ENCODE data around the gene TPP1. TPM values are rescaled to one million over a fixed set of nuclear protein-coding genes. Genes with fewer than 3 reads are reported as not detected.

Gene TPP1
- total and polyA plus RNA-seq, 4 donors, result 52.8 to 108 (median 86.5) TPM

DNA sequence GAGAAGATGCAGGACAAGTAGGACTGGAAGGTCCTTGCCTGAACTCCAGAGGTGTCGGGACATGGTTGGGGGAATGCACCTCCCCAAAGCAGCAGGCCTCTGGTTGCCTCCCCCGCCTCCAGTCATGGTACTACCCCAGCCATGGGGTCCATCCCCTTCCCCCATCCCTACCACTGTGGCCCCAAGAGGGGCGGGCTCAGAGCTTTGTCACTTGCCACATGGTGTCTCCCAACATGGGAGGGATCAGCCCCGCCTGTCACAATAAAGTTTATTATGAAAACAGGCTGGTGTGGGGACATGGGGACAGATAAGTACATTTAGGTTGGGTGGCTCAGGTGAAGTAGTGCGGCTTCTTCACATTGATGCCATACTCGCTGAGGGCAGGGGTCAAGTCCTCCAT lies 8.6 kb downstream of the TPP1 start:
- peaks cover 14 to 39% (median 36%) of the 10 kb centered on the region in 4 donors for H3K36me3 ChIP-seq (ENCODE audit: control insufficient read depth in 4 of 4, insufficient read depth in 3 of 4, low read depth in 1 of 4, low read length in 3 of 4)
- 95% methylated on average over 6 of the region's 6 CpGs for WGBS
- no peak for DNase-seq (ENCODE audit: low spot score)
- H3K4me1 ChIP-seq (ENCODE audit: control insufficient read depth in 4 of 4, insufficient read depth in 4 of 4, low read length in 3 of 4), result peaks cover 2 to 36% (median 27%) of the 10 kb centered on the region in 4 donors
- H3K9ac ChIP-seq (ENCODE audit: low read depth in 1 of 2, low read length in 2 of 2), result no peak overlapping the region
- no peak overlapping the region for H3K4me3 ChIP-seq (ENCODE audit: low read depth in 1 of 3, low read length in 3 of 3)
- H3K27me3 ChIP-seq (ENCODE audit: control insufficient read depth in 4 of 4, insufficient read depth in 4 of 4, low read length in 3 of 4), result no peaks in the 10 kb centered on the region
- no peak overlapping the region for H3K27ac ChIP-seq (ENCODE audit: low read depth in 1 of 2, low read length in 2 of 2)
- H3K9me3 ChIP-seq (ENCODE audit: control insufficient read depth in 4 of 4, low read length in 3 of 4), result no peaks in the 10 kb centered on the region
- no peak for TF ChIP-seq HNF4G (IDR thresholded peaks at IDR 0.05)
- TF ChIP-seq, protein P1, sequence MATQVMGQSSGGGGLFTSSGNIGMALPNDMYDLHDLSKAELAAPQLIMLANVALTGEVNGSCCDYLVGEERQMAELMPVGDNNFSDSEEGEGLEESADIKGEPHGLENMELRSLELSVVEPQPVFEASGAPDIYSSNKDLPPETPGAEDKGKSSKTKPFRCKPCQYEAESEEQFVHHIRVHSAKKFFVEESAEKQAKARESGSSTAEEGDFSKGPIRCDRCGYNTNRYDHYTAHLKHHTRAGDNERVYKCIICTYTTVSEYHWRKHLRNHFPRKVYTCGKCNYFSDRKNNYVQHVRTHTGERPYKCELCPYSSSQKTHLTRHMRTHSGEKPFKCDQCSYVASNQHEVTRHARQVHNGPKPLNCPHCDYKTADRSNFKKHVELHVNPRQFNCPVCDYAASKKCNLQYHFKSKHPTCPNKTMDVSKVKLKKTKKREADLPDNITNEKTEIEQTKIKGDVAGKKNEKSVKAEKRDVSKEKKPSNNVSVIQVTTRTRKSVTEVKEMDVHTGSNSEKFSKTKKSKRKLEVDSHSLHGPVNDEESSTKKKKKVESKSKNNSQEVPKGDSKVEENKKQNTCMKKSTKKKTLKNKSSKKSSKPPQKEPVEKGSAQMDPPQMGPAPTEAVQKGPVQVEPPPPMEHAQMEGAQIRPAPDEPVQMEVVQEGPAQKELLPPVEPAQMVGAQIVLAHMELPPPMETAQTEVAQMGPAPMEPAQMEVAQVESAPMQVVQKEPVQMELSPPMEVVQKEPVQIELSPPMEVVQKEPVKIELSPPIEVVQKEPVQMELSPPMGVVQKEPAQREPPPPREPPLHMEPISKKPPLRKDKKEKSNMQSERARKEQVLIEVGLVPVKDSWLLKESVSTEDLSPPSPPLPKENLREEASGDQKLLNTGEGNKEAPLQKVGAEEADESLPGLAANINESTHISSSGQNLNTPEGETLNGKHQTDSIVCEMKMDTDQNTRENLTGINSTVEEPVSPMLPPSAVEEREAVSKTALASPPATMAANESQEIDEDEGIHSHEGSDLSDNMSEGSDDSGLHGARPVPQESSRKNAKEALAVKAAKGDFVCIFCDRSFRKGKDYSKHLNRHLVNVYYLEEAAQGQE (IDR thresholded peaks at IDR 0.05), result no peak
- no peak for TF ChIP-seq TAF1 (conservative IDR thresholded peaks at IDR 0.05)
- no peak for TF ChIP-seq NR2F2 (IDR thresholded peaks at IDR 0.05)
- no peak for TF ChIP-seq GABPA (IDR thresholded peaks at IDR 0.05 in 1 of 2, conservative IDR thresholded peaks at IDR 0.05 in 1 of 2)
- TF ChIP-seq, protein P2, sequence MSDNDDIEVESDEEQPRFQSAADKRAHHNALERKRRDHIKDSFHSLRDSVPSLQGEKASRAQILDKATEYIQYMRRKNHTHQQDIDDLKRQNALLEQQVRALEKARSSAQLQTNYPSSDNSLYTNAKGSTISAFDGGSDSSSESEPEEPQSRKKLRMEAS (IDR thresholded peaks at IDR 0.05), result no peak
- TF ChIP-seq EGR1 (IDR thresholded peaks at IDR 0.05; ENCODE audit: low read depth in 2 of 2), result no peak
- TF ChIP-seq SP1 (IDR thresholded peaks at IDR 0.05), result no peak
- TF ChIP-seq, protein P3, sequence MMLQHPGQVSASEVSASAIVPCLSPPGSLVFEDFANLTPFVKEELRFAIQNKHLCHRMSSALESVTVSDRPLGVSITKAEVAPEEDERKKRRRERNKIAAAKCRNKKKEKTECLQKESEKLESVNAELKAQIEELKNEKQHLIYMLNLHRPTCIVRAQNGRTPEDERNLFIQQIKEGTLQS (IDR thresholded peaks at IDR 0.05), result no peak
- TF ChIP-seq, protein P4, sequence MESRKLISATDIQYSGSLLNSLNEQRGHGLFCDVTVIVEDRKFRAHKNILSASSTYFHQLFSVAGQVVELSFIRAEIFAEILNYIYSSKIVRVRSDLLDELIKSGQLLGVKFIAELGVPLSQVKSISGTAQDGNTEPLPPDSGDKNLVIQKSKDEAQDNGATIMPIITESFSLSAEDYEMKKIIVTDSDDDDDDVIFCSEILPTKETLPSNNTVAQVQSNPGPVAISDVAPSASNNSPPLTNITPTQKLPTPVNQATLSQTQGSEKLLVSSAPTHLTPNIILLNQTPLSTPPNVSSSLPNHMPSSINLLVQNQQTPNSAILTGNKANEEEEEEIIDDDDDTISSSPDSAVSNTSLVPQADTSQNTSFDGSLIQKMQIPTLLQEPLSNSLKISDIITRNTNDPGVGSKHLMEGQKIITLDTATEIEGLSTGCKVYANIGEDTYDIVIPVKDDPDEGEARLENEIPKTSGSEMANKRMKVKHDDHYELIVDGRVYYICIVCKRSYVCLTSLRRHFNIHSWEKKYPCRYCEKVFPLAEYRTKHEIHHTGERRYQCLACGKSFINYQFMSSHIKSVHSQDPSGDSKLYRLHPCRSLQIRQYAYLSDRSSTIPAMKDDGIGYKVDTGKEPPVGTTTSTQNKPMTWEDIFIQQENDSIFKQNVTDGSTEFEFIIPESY (IDR thresholded peaks at IDR 0.05), result no peak
- TF ChIP-seq FOXA2 (IDR thresholded peaks at IDR 0.05), result no peak
- no peak for TF ChIP-seq RAD21 (IDR thresholded peaks at IDR 0.05)
- no peak for TF ChIP-seq JUND (IDR thresholded peaks at IDR 0.05)
- TF ChIP-seq RXRA (IDR thresholded peaks at IDR 0.05), result no peak
- no peak for TF ChIP-seq FOXA1 (IDR thresholded peaks at IDR 0.05)
- TF ChIP-seq YY1 (IDR thresholded peaks at IDR 0.05), result no peak
- TF ChIP-seq, protein P5, sequence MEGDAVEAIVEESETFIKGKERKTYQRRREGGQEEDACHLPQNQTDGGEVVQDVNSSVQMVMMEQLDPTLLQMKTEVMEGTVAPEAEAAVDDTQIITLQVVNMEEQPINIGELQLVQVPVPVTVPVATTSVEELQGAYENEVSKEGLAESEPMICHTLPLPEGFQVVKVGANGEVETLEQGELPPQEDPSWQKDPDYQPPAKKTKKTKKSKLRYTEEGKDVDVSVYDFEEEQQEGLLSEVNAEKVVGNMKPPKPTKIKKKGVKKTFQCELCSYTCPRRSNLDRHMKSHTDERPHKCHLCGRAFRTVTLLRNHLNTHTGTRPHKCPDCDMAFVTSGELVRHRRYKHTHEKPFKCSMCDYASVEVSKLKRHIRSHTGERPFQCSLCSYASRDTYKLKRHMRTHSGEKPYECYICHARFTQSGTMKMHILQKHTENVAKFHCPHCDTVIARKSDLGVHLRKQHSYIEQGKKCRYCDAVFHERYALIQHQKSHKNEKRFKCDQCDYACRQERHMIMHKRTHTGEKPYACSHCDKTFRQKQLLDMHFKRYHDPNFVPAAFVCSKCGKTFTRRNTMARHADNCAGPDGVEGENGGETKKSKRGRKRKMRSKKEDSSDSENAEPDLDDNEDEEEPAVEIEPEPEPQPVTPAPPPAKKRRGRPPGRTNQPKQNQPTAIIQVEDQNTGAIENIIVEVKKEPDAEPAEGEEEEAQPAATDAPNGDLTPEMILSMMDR (IDR thresholded peaks at IDR 0.05; ENCODE audit: low read depth, low read length, missing input control), result no peak

Measured in liver (tissue), 9 donors.